Endothelial cell of umbilical vein (primary cell): ENCODE results near the gene POLG.

Source experiments
- CTCF ChIP-seq, 2 donors: IDR thresholded peaks; 1 replicate in 1 of 2; 2 replicates in 1 of 2; pipeline ENCODE4 v1.5.1; 2011; ENCODE audit warnings: low read length in 2 of 2, mild to moderate bottlenecking in 2 of 2, moderate library complexity in 2 of 2, control low read depth in 1 of 2, inconsistent platforms in 1 of 2, low read depth in 1 of 2; ENCODE audit not compliant: insufficient read depth in 1 of 2; ENCODE audit errors: extremely low read depth in 1 of 2
- FOS ChIP-seq: IDR thresholded peaks from 2 replicates; pipeline ENCODE4 v1.6.1; 2011; ENCODE audit warnings: mild to moderate bottlenecking, low read length, moderate library complexity, borderline replicate concordance; ENCODE audit not compliant: insufficient read depth
- JUN ChIP-seq: IDR thresholded peaks from 2 replicates; pipeline ENCODE4 v1.6.1; 2011; ENCODE audit warnings: borderline replicate concordance, low read depth; ENCODE audit not compliant: insufficient read length, insufficient read depth
- MAX ChIP-seq: IDR thresholded peaks from 2 replicates; pipeline ENCODE4 v1.6.1; 2011; ENCODE audit not compliant: insufficient read depth, insufficient read length
- MYC ChIP-seq: IDR thresholded peaks from one replicate; pipeline ENCODE4 v1.6.1; 2011; ENCODE audit warnings: mild to moderate bottlenecking, low read depth, low read length
- POLR2A ChIP-seq: IDR thresholded peaks from 2 replicates; pipeline ENCODE4 v1.6.1; 2012; ENCODE audit warnings: low read depth, mild to moderate bottlenecking, control low read depth, low read length
- POLR2AphosphoS5 ChIP-seq: IDR thresholded peaks from 2 replicates; pipeline ENCODE4 v1.6.1; 2012; ENCODE audit warnings: low read depth, mild to moderate bottlenecking, control low read depth, low read length, moderate library complexity; ENCODE audit not compliant: insufficient read depth

GRCh38 chr15:89376388-89376787 lies 41.8 kb upstream of the POLG start:
- TF ChIP-seq CTCF (IDR thresholded peaks at IDR 0.05; ENCODE audit: extremely low read depth in 1 of 2, insufficient read depth in 1 of 2, low read depth in 1 of 2, low read length in 2 of 2) (no peak), FOS (no peak), POLR2A (no peak), POLR2AphosphoS5 (no peak), MAX (no peak), MYC (no peak), JUN (no peak)
